GM23338 (cell line): ENCODE measurements around the gene IGSF5. TPM values are rescaled to one million over a fixed set of nuclear protein-coding genes. Genes with fewer than 3 reads are reported as not detected.

ENCODE experiments used
- ATAC-seq: fragments of 200-7000 bp; cut with Tn5 transposase; 3 replicates; pipeline ENCODE4 v1.9.1; 2020
- DNase-seq: peaks from one replicate; pipeline ENCODE4 v3.0.0-alpha.2; 2015; ENCODE audit warnings: low spot score
- H2AFZ ChIP-seq: fragments of 200-600 bp; sonication (generic); 2 replicates; pipeline ENCODE4 v1.8.0; 2016; ENCODE audit warnings: antibody characterized with exemption, mild to moderate bottlenecking, moderate library complexity
- H3F3A ChIP-seq: fragments of 200-600 bp; sonication (generic); replicated peaks from 2 replicates; pipeline ENCODE4 v1.8.0; 2017; ENCODE audit warnings: antibody characterized with exemption, mixed run types, low read depth
- H3K27ac ChIP-seq: fragments of 200-600 bp; sonication (generic); 2 replicates; pipeline ENCODE4 v1.6.1; 2016; ENCODE audit warnings: low read depth
- H3K27me3 ChIP-seq: fragments of 200-600 bp; sonication (generic); 2 replicates; pipeline ENCODE4 v1.8.0; 2016; ENCODE audit warnings: mild to moderate bottlenecking, mixed run types, moderate library complexity; ENCODE audit not compliant: insufficient read depth
- H3K36me3 ChIP-seq: fragments of 200-600 bp; sonication (generic); 2 replicates; pipeline ENCODE4 v1.8.0; 2016; ENCODE audit warnings: mild to moderate bottlenecking; ENCODE audit not compliant: insufficient read depth
- H3K4me1 ChIP-seq: fragments of 200-600 bp; sonication (generic); 2 replicates; pipeline ENCODE4 v1.8.0; 2016; ENCODE audit warnings: mild to moderate bottlenecking, moderate library complexity; ENCODE audit not compliant: insufficient read depth
- H3K4me2 ChIP-seq: fragments of 200-600 bp; sonication (generic); 2 replicates; pipeline ENCODE4 v1.7.1; 2017; ENCODE audit warnings: mixed run types
- H3K4me3 ChIP-seq: fragments of 200-600 bp; sonication (generic); 2 replicates; pipeline ENCODE4 v1.6.1; 2016; ENCODE audit warnings: mixed run types
- H3K79me2 ChIP-seq: fragments of 200-600 bp; sonication (generic); replicated peaks from 2 replicates; pipeline ENCODE4 v1.8.0; 2017; ENCODE audit warnings: mild to moderate bottlenecking; ENCODE audit not compliant: insufficient read depth
- H3K9me2 ChIP-seq: fragments of 200-600 bp; sonication (generic); 2 replicates; pipeline ENCODE4 v1.8.0; 2017; ENCODE audit not compliant: insufficient read depth
- H4K20me1 ChIP-seq: fragments of 200-600 bp; sonication (generic); replicated peaks from 2 replicates; pipeline ENCODE4 v1.8.0; 2017; ENCODE audit warnings: mild to moderate bottlenecking; ENCODE audit not compliant: insufficient read depth
- H3K27ac Mint-ChIP-seq: 2 replicates; pipeline ENCODE4 v1.8.0; 2020; ENCODE audit warnings: inconsistent platforms, mild to moderate bottlenecking, moderate library complexity, mixed read lengths
- H3K27me3 Mint-ChIP-seq: 3 replicates; pipeline ENCODE4 v1.8.0; 2022; ENCODE audit warnings: low read depth, mild to moderate bottlenecking, moderate library complexity, mixed read lengths, inconsistent platforms; ENCODE audit not compliant: insufficient read depth, poor library complexity
- H3K36me3 Mint-ChIP-seq: 3 replicates; pipeline ENCODE4 v1.8.0; 2021; ENCODE audit warnings: low read depth, mild to moderate bottlenecking, inconsistent platforms, moderate library complexity, mixed read lengths
- H3K4me1 Mint-ChIP-seq: 3 replicates; pipeline ENCODE4 v1.8.0; 2020; ENCODE audit warnings: mild to moderate bottlenecking, inconsistent platforms, mixed read lengths
- H3K4me3 Mint-ChIP-seq: 3 replicates; pipeline ENCODE4 v1.8.0; 2021; ENCODE audit warnings: moderate library complexity, mild to moderate bottlenecking, inconsistent platforms, mixed read lengths
- H3K9me3 Mint-ChIP-seq: 3 replicates; pipeline ENCODE4 v1.8.0; 2020; ENCODE audit warnings: moderate library complexity, mild to moderate bottlenecking, inconsistent platforms, mixed read lengths
- CREB1 ChIP-seq: fragments of 250-450 bp; sonication (Bioruptor Pico); IDR thresholded peaks from 2 replicates; pipeline ENCODE4 v1.5.0; 2020; ENCODE audit warnings: low read depth, mild to moderate bottlenecking, moderate library complexity
- EZH2 ChIP-seq: fragments of 200-600 bp; sonication (generic); IDR thresholded peaks from one replicate; pipeline ENCODE4 v1.8.0; 2017; ENCODE audit warnings: antibody characterized with exemption, mild to moderate bottlenecking, low read depth; ENCODE audit not compliant: unreplicated experiment
- EZH2phosphoT487 ChIP-seq: fragments of 200-600 bp; sonication (generic); IDR thresholded peaks from one replicate; pipeline ENCODE4 v1.8.1; 2018; ENCODE audit warnings: antibody characterized with exemption; ENCODE audit not compliant: unreplicated experiment
- JUNB ChIP-seq: IDR thresholded peaks from one replicate; pipeline ENCODE4 v1.6.1; 2016; ENCODE audit warnings: antibody characterized with exemption; ENCODE audit not compliant: unreplicated experiment
- NANOG ChIP-seq: IDR thresholded peaks from 2 replicates; pipeline ENCODE4 v1.6.1; 2016; ENCODE audit warnings: antibody characterized with exemption, borderline replicate concordance
- POLR2AphosphoS5 ChIP-seq: IDR thresholded peaks from 2 replicates; pipeline ENCODE4 v1.6.1; 2016; ENCODE audit warnings: antibody characterized with exemption, low read depth
- STAT1 ChIP-seq: IDR thresholded peaks from one replicate; pipeline ENCODE4 v1.6.1; 2016; ENCODE audit warnings: antibody characterized with exemption; ENCODE audit not compliant: unreplicated experiment
- ZNF114 ChIP-seq: fragments of 250-450 bp; sonication (Bioruptor Pico); IDR thresholded peaks from 2 replicates; pipeline ENCODE4 v1.5.0; 2020; ENCODE audit warnings: mild to moderate bottlenecking, moderate library complexity
- ZNF331 ChIP-seq: fragments of 250-450 bp; sonication (Bioruptor Pico); IDR thresholded peaks from 2 replicates; pipeline ENCODE4 v1.5.0; 2020; ENCODE audit warnings: low read depth, mild to moderate bottlenecking, moderate library complexity
- polyA plus RNA-seq: library from polyadenylated mRNA; unstranded; fragments of >200 nt; fragmentation: Nextera tagmentation; extraction: Ambion mirVana; gene quantifications from 2 replicates; pipeline ENCODE4 v1.2.1, GENCODE V29; 2016
- total RNA-seq: library from RNA; depleted of rRNA; stranded (reverse); fragments of >200 nt; shearing (Covaris generic); gene quantifications from 2 replicates; pipeline ENCODE4 v1.2.3, GENCODE V29; 2014
- TF ChIP-seq, protein P1 (sequence below), 2 experiments: fragments of 200-600 bp in 1 of 2; sonication (generic) in 1 of 2; conservative IDR thresholded peaks; 2 replicates each; pipeline versions ENCODE4 v1.5.1 to v1.6.1; 2016 to 2017; ENCODE audit warnings: antibody characterized with exemption in 2 of 2, low read depth in 2 of 2, mild to moderate bottlenecking in 2 of 2, moderate library complexity in 1 of 2
- TF ChIP-seq, protein P2 (sequence below): IDR thresholded peaks from 2 replicates; pipeline ENCODE4 v1.6.1; 2016; ENCODE audit warnings: antibody characterized with exemption
- TF ChIP-seq, protein P3 (sequence below): fragments of 250-450 bp; sonication (Bioruptor Pico); IDR thresholded peaks from 2 replicates; pipeline ENCODE4 v1.5.0; 2020; ENCODE audit warnings: mild to moderate bottlenecking, moderate library complexity
- TF ChIP-seq, protein P4 (sequence below): IDR thresholded peaks from one replicate; pipeline ENCODE4 v1.6.1; 2018; ENCODE audit warnings: antibody characterized with exemption; ENCODE audit not compliant: unreplicated experiment

Gene IGSF5
- total and polyA plus RNA-seq, 2 experiments from 2014 or later: 4.4 to 10.1 TPM

DNA sequence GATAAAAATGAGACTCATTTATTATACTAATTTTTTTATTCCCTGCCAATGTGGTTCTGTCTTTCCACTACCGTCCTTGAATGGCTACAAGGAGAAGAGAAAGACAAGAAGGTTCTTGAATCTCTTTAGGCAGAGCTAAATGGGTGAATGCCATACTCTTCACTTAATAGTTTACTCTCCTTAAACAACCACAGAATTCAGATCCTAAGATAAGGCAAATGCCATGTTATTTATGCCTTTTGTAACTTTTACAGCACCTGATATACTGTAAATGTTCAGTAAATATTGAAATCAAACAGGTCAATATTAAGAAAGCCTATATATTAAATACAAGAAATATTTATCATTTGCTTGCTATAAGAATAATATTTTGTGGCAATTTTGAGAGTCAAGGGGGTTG, 58.4 kb downstream of the IGSF5 start:
- Mint-ChIP-seq H3K9me3 (no peaks in the 10 kb centered on the region), H3K27me3 (peaks cover 4% of the 10 kb centered on the region), H3K4me3 (no peak overlapping the region), H3K4me1 (no peaks in the 10 kb centered on the region), H3K27ac (no peak overlapping the region), H3K36me3 (peaks cover 4% of the 10 kb centered on the region; the same call in 1 of the 3 replicates)
- H3K4me3 ChIP-seq: no peak overlapping the region
- H3K36me3 ChIP-seq: no peaks in the 10 kb centered on the region
- no peak overlapping the region for H3K27ac ChIP-seq
- no peaks in the 10 kb centered on the region for H3K27me3 ChIP-seq
- H3K79me2 ChIP-seq: no peaks in the 10 kb centered on the region
- no peaks in the 10 kb centered on the region for H3K9me2 ChIP-seq
- H3F3A ChIP-seq: no peaks in the 10 kb centered on the region
- DNase-seq (no peak), ATAC-seq (no peak)
- no peak overlapping the region for H2AFZ ChIP-seq
- H3K4me1 ChIP-seq: no peaks in the 10 kb centered on the region
- no peaks in the 10 kb centered on the region for H4K20me1 ChIP-seq
- no peak overlapping the region for H3K4me2 ChIP-seq
- TF ChIP-seq, protein P1, sequence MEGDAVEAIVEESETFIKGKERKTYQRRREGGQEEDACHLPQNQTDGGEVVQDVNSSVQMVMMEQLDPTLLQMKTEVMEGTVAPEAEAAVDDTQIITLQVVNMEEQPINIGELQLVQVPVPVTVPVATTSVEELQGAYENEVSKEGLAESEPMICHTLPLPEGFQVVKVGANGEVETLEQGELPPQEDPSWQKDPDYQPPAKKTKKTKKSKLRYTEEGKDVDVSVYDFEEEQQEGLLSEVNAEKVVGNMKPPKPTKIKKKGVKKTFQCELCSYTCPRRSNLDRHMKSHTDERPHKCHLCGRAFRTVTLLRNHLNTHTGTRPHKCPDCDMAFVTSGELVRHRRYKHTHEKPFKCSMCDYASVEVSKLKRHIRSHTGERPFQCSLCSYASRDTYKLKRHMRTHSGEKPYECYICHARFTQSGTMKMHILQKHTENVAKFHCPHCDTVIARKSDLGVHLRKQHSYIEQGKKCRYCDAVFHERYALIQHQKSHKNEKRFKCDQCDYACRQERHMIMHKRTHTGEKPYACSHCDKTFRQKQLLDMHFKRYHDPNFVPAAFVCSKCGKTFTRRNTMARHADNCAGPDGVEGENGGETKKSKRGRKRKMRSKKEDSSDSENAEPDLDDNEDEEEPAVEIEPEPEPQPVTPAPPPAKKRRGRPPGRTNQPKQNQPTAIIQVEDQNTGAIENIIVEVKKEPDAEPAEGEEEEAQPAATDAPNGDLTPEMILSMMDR (conservative IDR thresholded peaks at IDR 0.05; ENCODE audit: low read depth in 2 of 2): no peak
- TF ChIP-seq POLR2AphosphoS5: no peak
- TF ChIP-seq, protein P2, sequence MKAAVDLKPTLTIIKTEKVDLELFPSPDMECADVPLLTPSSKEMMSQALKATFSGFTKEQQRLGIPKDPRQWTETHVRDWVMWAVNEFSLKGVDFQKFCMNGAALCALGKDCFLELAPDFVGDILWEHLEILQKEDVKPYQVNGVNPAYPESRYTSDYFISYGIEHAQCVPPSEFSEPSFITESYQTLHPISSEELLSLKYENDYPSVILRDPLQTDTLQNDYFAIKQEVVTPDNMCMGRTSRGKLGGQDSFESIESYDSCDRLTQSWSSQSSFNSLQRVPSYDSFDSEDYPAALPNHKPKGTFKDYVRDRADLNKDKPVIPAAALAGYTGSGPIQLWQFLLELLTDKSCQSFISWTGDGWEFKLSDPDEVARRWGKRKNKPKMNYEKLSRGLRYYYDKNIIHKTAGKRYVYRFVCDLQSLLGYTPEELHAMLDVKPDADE: no peak
- no peak for TF ChIP-seq JUNB
- TF ChIP-seq NANOG: no peak
- TF ChIP-seq EZH2phosphoT487: no peak
- TF ChIP-seq EZH2: no peak
- TF ChIP-seq, protein P3, sequence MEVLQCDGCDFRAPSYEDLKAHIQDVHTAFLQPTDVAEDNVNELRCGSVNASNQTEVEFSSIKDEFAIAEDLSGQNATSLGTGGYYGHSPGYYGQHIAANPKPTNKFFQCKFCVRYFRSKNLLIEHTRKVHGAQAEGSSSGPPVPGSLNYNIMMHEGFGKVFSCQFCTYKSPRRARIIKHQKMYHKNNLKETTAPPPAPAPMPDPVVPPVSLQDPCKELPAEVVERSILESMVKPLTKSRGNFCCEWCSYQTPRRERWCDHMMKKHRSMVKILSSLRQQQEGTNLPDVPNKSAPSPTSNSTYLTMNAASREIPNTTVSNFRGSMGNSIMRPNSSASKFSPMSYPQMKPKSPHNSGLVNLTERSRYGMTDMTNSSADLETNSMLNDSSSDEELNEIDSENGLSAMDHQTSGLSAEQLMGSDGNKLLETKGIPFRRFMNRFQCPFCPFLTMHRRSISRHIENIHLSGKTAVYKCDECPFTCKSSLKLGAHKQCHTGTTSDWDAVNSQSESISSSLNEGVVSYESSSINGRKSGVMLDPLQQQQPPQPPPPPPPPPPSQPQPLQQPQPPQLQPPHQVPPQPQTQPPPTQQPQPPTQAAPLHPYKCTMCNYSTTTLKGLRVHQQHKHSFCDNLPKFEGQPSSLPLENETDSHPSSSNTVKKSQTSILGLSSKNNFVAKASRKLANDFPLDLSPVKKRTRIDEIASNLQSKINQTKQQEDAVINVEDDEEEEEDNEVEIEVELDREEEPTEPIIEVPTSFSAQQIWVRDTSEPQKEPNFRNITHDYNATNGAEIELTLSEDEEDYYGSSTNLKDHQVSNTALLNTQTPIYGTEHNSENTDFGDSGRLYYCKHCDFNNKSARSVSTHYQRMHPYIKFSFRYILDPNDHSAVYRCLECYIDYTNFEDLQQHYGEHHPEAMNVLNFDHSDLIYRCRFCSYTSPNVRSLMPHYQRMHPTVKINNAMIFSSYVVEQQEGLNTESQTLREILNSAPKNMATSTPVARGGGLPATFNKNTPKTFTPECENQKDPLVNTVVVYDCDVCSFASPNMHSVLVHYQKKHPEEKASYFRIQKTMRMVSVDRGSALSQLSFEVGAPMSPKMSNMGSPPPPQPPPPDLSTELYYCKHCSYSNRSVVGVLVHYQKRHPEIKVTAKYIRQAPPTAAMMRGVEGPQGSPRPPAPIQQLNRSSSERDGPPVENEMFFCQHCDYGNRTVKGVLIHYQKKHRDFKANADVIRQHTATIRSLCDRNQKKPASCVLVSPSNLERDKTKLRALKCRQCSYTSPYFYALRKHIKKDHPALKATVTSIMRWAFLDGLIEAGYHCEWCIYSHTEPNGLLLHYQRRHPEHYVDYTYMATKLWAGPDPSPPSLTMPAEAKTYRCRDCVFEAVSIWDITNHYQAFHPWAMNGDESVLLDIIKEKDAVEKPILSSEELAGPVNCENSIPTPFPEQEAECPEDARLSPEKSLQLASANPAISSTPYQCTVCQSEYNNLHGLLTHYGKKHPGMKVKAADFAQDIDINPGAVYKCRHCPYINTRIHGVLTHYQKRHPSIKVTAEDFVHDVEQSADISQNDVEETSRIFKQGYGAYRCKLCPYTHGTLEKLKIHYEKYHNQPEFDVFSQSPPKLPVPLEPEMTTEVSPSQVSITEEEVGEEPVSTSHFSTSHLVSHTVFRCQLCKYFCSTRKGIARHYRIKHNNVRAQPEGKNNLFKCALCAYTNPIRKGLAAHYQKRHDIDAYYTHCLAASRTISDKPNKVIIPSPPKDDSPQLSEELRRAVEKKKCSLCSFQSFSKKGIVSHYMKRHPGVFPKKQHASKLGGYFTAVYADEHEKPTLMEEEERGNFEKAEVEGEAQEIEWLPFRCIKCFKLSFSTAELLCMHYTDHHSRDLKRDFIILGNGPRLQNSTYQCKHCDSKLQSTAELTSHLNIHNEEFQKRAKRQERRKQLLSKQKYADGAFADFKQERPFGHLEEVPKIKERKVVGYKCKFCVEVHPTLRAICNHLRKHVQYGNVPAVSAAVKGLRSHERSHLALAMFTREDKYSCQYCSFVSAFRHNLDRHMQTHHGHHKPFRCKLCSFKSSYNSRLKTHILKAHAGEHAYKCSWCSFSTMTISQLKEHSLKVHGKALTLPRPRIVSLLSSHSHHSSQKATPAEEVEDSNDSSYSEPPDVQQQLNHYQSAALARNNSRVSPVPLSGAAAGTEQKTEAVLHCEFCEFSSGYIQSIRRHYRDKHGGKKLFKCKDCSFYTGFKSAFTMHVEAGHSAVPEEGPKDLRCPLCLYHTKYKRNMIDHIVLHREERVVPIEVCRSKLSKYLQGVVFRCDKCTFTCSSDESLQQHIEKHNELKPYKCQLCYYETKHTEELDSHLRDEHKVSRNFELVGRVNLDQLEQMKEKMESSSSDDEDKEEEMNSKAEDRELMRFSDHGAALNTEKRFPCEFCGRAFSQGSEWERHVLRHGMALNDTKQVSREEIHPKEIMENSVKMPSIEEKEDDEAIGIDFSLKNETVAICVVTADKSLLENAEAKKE (CRISPR knock-in tag): no peak
- TF ChIP-seq ZNF331 (CRISPR knock-in tag): no peak
- no peak for TF ChIP-seq ZNF114 (CRISPR knock-in tag)
- TF ChIP-seq CREB1 (CRISPR knock-in tag): no peak
- TF ChIP-seq STAT1: no peak
- TF ChIP-seq, protein P4, sequence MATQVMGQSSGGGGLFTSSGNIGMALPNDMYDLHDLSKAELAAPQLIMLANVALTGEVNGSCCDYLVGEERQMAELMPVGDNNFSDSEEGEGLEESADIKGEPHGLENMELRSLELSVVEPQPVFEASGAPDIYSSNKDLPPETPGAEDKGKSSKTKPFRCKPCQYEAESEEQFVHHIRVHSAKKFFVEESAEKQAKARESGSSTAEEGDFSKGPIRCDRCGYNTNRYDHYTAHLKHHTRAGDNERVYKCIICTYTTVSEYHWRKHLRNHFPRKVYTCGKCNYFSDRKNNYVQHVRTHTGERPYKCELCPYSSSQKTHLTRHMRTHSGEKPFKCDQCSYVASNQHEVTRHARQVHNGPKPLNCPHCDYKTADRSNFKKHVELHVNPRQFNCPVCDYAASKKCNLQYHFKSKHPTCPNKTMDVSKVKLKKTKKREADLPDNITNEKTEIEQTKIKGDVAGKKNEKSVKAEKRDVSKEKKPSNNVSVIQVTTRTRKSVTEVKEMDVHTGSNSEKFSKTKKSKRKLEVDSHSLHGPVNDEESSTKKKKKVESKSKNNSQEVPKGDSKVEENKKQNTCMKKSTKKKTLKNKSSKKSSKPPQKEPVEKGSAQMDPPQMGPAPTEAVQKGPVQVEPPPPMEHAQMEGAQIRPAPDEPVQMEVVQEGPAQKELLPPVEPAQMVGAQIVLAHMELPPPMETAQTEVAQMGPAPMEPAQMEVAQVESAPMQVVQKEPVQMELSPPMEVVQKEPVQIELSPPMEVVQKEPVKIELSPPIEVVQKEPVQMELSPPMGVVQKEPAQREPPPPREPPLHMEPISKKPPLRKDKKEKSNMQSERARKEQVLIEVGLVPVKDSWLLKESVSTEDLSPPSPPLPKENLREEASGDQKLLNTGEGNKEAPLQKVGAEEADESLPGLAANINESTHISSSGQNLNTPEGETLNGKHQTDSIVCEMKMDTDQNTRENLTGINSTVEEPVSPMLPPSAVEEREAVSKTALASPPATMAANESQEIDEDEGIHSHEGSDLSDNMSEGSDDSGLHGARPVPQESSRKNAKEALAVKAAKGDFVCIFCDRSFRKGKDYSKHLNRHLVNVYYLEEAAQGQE: no peak
